Hematopoietic multipotent progenitor cell (in vitro differentiated cells): ENCODE measurements around the gene MRPL17. TPM values are rescaled to one million over a fixed set of nuclear protein-coding genes. Genes with fewer than 3 reads are reported as not detected.
"Not testable (repeated sequence)": the region's sequence is repeated elsewhere in the genome, so short reads cannot be mapped to it uniquely, and the experiment has no call there.

ENCODE experiments used
- DNase-seq, 3 donors: peaks; one replicate each; pipeline ENCODE4 v3.0.0-alpha.2; 2011 to 2015; ENCODE audit warnings: low read depth in 2 of 3, low spot score in 2 of 3
- total RNA-seq: library from RNA; depleted of rRNA; stranded (reverse); fragments of >200 nt; gene quantifications from one replicate; pipeline ENCODE4 v1.2.3, GENCODE V29; 2012

The MRPL17 gene
- total RNA-seq, 1 donor: 16.2 TPM

GRCh38 chr11:6684068-6684467, 928 bp upstream of the MRPL17 start:
- not testable (repeated sequence) for DNase-seq

GRCh38 chr11:6682591-6682935, 577 bp downstream of the MRPL17 start:
- DNase-seq: peak in 1 of 3 donors; percentile 13

- DNase-seq: no peak
Measured at GRCh38 chr11:6681949-6682348, 1.2 kb downstream of the MRPL17 start.

- DNase-seq: no peak
Measured at GRCh38 chr11:6681505-6681904, 1.6 kb downstream of the MRPL17 start.

- no peak for DNase-seq
Measured at GRCh38 chr11:6677018-6677417, 6.1 kb downstream of the MRPL17 start.

- DNase-seq: no peak
Measured at GRCh38 chr11:6674862-6675261, 8.3 kb downstream of the MRPL17 start.

DNA sequence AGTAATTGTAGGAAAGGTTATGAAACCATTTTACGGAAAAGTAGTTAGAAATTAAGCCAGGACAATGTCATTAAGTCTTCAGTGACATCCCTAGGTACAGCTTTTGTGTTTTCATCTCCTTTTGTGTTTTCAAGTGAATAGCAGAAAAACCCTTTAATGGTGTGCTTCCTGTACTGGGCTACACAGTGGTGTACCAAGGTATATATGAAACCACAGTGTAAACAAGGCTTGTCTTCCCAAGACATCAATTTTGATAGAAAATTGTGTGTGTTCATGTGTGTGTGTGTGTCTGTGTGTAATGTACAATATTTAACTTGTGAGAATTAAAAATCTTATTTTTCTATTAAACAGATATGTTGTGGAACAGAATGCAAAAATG, 8.9 kb downstream of the MRPL17 start:
- no peak for DNase-seq

- no peak for DNase-seq
Measured at GRCh38 chr11:6673523-6674218, 9.5 kb downstream of the MRPL17 start.

DNA sequence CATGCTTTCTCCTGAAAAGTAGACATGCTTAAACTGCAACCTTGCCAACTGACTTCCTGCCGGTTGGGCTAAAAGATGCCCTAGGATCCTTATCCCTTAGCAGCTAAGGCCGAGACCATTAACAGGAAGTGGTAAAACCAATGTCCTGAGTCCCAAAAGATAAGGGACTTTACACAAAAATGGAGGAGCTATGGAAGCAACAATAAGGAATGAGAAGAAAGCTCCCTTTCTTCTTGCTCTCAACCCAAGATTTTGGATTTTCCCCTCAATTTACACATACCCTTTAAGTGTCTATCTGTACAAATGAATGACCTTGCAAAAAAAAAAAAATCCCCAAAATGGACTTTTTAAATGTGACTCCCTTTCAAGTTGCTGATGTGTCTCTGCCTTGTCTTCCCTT, 11.1 kb downstream of the MRPL17 start:
- DNase-seq: no peak

- no peak for DNase-seq
Measured at GRCh38 chr11:6670202-6670830, 12.8 kb downstream of the MRPL17 start.

DNA sequence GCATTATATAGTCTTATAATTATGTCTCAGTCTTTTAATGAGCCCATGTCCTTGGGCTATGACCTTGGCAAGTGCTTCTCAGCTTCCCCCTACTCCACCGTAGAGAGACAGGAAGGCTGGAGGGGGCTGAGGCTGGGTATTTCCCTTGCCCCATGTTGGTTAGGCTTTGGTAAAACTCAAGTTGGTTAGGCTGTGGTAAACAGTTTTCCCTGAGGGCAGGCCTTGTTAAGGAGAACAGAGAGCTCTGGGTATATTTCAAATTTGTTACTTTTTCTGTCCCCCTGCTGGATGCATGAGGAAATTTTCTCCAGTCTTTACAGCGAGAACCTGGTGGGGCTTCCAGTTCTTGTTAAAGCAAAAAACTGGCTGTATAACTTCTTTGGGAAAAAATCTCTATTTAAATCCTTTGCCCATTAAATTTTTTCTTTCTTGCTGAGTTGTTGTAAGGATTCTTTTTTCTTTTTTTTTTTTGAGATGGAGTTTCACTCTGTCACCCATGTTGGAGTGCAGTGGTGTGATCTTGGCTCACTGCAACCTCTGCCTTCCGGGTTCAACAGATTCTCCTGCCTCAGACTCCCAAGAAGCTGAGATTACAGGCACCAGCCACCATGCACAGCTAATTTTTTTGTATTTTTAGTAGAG, 15.3 kb downstream of the MRPL17 start:
- DNase-seq: peak in 1 of 3 donors; percentile 55

- no peak for DNase-seq
Measured at GRCh38 chr11:6666302-6667183, 16.6 kb downstream of the MRPL17 start.

DNA sequence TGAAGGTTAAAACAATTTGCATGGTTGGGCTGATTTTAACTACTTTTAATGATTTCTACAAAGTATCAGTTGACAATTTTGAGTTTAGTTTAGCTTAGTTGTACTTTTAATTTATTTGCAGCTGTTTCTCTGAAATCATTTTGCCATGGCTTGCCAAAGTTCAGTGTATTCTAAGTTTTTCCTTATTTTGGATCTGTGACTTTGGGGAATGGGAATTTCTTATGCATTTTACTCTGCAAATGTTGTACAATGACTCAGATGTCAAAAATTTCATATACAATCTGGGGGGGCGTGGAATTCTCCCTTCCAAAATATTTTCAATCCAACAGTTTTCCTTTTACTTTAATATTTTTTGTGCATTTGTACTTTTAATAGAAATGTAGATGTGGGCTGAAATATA, 18.6 kb downstream of the MRPL17 start:
- no peak for DNase-seq

GRCh38 chr11:6663794-6664469, 19.2 kb downstream of the MRPL17 start:
- no peak for DNase-seq

DNA sequence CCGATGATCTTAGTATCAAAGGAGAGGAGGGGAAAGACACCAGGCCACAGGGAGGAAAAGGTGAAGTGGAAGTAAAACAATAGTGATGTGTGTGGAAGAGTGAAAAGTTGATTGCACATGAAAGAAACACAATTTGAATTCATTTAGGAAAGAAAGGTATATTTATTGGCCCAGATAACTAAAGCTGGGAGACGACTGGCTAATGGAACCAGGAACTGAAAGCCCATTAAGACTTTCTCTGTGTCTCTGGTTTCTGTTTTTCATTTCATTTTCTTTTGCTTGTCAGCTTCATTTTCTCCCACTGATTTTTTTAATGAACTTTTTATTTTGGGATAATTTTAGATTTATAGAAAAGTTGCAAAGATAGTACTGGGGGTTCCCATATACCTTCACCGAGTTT, 22.4 kb downstream of the MRPL17 start:
- no peak for DNase-seq

- no peak for DNase-seq
Measured at GRCh38 chr11:6658647-6659046, 24.5 kb downstream of the MRPL17 start.

DNA sequence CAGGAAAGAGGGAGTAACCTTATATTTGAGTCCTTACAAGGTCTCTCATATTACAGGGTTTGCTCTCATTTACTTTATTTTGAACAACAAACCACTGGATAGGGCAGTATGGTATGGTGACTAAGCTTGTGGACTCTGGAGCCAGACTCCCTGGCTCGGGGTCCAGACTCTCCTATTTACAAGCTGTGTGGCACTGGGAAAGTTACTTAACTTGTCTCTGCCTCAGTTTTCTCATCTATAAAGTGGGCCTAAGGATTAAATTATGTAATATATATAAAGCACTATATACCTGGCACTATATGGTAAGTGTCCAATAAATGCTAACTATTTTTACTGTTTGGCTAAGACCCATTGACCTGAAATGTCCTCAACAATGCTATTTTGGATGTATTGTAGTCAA, 25.8 kb downstream of the MRPL17 start:
- no peak for DNase-seq

GRCh38 chr11:6656936-6657335, 26.2 kb downstream of the MRPL17 start:
- no peak for DNase-seq

- no peak for DNase-seq
Measured at GRCh38 chr11:6656584-6656915, 26.6 kb downstream of the MRPL17 start.

DNA sequence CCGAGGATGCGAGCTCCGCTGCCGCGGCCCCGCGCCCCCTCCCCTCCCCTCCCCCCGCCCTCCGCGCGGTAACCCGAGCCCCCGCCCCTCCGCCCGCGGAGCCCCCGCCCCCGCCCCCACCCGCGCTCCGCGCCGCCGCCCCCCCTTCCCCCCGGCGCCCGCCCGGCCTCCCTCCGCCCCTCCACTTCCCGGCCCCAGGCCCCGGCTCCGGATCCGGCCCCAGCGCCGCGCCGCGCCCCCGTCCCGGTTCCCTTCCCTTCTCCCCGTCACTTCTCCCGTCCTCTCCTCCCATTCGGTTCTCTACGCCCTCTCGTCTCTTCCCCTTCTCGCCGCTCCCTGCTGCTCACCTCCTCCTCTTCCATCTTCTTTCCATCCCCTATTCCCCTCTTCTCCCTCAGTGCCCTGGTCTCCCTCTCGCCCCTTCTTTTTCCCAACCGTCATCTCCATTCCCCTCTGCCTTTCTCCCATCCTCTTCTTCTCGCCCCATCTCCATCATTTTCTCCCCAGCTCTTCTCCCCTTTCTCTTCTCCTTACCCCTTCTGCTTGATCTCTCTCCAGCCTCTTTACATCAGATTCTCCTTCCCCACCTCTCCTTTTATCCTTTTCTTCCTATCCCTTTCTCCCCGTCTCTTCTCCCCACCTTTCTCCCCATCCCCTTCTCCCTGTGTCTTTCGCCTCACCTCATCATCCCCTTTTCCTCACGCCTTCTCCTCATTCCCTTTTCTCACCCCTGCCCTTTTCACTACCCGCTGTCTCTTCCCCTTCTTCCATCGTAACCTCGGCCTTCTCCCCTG, 27.2 kb downstream of the MRPL17 start, which contains the start of gene DCHS1:
Gene DCHS1, minus strand, starts transcription at position 20 of the 794 bp plus-strand sequence. CDS start 14,196 bp downstream, outside the sequence.
- no peak for DNase-seq
